GM19328 (cell line): ENCODE measurements around the gene SH3PXD2A.
"Not testable (repeated sequence)": the region's sequence is repeated elsewhere in the genome, so short reads cannot be mapped to it uniquely, and the experiment has no call there.

ENCODE experiments used
- ATAC-seq: cut with Tn5 transposase; IDR thresholded peaks from one replicate; pipeline ENCODE4 v1.9.1; 2021; ENCODE audit warnings: mild to moderate bottlenecking, moderate library complexity; ENCODE audit not compliant: unreplicated experiment

SH3PXD2A gene

DNA sequence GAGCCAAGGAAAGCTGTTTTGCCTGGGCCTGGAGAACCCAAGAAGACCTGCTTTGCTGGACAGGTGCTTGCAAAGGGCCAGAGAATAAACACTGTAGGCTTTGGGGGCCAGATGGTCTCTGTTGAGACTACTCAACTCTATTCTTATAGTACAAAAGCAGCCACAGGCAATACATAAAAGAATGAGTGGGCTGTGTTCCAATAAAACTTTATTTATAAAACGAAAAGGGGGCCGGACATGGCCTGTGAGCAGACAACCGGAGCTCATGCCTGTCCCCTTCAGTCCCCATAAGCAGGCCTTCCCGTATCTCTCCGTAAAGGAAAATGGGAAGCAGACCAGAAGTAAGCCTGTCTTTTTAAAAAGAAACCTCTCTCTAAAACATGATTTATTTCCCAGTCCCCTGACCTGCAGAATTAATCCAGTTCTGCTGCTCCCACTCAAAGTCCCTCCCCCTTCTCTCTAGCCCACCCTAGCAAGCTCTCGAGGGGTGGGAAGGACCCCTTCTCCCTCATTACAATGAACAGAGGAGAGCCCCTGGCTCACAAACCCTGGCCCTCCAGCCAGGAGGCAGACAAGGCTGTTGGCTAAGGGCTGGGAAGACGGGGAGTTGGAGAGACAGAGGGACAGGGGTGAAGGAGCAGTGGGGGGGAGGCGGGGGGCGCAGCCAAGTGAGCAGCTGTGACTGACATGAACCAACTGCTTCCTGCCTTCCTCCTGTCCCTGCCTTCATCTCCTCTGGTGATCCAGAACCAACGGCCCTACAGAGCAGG is 184.1 kb downstream of the SH3PXD2A start:
- no peak for ATAC-seq

DNA sequence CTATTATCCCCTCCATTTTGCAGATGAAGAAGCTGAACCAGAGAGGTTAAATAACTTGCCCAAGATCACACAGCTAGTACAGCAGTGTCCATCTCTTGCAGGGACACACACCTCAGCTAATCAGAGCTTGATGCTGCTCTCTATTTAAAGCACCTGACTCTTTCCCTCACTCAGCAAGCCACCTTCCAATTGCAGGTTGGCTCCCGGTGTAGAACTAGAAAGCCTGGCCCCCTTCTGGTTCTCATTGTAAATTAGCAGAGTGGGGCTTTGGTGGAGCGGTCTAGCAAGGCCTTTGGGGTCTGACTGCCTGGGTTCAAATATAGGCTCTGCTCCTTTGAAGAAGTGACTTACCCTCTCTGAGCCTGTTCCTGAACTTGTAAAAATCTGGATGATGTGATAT is 185.4 kb downstream of the SH3PXD2A start:
- no peak for ATAC-seq

DNA sequence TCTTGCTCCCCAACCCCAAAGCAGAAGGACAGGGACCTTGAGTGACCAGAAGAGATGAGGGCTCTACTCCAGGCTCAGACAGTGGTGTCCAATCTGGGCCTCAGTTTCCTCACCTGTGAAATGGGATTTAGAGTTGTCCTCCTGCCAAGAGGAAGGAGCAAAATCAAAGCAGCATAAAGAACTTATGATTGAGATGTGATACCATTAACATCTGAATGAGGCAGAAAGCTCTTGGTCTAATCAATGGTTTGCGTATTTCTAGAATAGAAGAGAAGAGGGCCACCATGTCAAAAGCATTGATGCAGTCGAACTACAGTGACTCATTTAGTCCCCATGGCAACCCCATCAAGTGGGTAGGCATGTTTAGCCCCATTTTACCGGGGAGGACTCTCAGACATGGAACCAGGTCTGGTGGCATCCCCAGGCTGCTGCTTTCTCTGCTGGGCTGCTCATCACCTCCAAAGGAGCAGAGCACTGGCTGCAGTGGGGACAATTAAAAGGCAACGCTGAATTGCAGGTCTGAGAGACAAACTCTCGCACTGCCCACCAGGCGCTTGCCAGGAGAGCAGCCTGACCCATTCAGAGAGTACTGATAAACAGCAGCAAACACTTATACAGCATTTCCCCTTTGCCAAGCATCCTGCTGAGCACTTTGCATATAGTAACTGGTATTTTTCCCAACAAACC is 186.0 kb downstream of the SH3PXD2A start:
- ATAC-seq, result no peak

DNA sequence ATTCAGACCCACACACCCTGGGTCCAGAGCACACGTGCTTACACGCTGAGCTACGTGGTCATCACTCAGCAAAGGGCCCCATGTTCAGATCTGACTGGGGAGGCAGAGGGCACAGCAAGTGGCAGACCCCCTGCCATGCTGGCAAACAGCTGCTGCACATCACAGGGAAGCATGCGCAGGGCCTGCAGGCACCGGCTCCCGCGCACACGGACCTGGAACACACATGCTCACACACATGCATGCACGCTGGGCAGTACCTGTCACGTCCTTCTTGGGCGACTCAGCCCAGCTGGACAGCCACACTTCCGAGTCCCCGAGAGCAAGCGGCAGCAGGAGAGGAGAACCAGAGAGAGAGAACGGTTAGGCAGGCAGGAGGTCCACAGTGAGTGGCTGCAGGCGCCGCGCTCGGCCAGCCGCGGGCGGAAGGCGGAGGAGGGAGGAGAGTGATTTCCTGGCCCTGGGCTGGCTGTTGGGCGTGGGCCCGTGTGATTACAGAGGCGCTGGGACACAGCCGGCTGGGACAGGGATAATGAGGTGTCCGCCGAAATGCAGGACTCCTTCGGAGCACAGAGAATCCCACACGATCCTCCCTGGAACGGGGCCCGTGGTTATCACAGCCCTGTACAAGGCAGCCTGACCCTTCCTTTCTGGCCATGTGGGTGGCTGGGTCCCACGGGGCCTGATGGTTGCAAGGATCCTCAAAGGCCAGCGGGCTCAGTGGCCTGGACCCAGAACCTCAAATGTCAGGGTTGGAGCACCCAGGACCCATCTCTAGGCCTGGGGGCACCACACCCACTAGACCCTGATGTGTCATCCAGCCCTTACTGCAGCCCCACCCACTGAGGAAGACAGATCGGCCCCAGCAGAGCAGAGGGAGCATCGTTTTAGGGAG is 186.8 kb downstream of the SH3PXD2A start:
- ATAC-seq, result no peak

DNA sequence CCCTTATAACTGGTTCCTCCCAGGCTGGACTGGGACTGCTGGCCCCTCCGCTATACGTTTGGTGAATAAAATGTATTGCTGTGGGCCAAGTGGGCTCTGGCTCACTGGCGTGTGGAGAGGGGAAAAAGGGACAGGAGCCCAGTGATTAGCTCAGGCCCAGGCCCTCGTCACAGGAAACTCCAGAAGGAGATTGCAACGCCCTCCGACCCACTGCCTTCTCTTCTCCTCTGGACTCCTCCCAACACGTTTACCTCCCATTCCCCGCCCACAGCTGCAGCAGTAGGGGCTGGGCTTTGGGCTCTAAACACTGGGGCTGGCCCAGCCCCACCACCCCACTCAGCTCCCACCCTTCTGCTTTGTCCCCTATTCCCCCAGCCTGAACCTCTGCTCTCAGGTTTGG is 188.0 kb downstream of the SH3PXD2A start:
- no peak for ATAC-seq

DNA sequence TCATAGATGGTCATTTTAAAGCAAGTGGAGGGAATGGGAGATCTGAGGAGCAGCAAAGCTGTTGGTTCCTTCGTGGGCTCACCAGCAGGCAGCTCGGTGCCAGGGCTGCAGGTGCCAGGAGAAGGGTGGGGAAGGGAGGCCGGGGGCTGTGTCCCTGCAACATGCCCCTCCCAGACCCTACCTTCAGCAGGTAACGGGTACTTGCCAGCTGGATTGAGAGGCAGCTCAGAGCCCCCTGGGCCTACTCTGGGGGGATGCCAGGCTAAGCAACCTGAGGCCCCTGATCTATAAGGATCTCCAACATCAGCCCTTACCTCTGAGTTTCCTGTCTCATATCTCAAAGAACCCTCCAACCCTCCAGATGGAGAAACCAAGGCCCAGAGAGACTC is 188.6 kb downstream of the SH3PXD2A start:
- no peak for ATAC-seq

DNA sequence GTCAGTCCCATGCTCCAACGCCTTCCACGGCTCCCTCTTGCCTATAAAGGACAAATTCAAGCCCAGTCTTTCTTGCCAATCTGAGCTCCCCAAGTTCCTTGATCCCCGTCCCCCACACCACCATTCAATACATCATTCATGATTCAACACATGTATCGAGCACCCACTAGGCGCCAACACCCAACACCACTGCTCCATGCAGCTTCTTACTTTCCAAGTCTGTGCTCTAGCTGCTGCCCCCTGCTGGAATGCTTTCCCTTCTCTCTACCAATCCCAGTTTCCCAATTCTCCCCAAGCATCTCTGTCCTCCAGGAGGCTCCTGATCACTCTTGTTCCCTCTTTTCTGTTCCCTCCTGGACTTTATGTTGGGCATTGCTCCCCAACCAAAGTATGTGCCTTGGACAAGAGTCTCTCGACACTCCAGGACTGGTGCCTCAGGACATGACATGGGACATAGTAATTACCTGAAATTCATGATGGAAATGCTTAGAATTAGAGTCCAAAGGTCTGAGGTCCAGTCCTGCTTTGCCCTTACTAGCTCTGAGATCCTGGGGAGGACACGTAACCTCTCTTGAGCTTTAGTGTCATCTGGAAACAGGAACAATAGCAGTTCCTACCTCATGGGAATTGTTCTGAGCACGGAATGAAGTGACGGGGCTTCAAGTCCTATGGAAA is 189.2 kb downstream of the SH3PXD2A start:
- no peak for ATAC-seq

DNA sequence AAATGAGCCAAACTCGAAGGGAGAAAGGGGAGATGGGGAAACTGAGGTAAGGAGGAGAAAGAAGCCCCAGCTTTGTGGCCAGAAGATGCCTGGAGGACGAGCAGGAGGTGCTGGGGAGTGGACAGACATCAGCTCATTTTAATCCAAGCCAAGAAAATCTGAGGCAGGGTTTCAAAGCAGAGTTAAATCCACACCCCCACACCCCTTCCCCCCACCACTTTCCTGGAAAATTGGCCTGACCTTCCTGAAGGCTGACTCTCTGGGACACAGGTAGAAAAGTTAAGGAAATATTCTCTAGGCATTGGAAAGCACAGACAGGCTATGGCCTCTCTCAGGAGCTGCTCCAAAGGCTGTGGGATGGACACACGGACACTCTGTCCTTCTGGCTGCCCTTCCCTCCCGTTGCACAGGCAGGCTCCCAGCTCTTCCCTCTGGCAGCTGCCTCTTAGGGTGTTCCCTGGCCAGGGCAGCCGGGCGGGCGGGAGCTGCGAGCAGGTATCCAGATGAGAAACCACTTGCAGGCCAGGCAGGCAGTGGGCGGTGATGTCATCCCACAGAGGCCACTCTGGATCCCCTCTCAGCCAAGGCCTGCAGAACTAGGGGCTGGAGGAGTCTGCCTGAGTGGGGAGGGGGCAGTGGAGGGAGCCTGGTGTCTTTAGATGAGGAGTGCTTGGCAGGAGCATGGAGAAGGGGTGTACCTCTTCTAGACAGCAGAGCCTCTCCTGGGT is 190.1 kb downstream of the SH3PXD2A start:
- no peak for ATAC-seq

DNA sequence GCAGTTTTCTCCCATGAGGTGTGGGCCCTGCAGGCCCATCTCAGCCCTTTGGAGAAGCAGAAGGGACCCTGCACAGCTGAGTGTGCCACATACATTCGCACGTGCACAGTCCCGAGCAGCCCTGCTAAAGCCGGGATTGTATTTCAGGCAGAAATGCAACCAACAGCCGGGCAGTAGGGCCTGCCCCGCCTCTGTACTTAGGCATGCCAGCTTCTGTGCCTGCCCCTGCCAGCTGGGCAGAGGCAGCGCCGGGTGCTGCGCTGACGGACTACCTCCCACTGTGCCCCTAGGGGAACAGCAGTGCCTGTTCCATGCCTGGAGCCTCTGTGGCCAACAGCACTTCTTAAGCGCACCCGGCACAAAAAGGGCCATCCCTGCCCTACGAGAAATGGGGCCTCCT is 191.6 kb downstream of the SH3PXD2A start:
- no peak for ATAC-seq

DNA sequence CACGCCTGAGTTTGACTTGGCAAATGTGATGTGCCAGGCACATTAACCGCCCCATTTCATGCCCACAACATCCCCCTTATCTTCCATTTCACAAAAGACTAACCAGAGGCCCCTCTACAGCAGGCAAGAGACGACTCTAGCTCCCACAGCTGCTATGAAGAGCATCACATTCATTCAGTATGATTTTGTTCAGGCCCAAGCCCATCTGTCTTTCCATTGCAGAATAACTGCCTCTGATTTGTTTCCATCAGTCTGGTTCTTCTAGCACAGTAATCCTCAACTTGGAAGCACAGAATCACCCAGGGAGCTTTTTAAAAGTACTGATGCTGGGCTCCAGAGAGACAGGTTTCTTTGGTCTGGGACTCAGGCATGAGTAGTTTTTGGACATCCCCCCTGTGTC is 192.1 kb downstream of the SH3PXD2A start:
- no peak for ATAC-seq

DNA sequence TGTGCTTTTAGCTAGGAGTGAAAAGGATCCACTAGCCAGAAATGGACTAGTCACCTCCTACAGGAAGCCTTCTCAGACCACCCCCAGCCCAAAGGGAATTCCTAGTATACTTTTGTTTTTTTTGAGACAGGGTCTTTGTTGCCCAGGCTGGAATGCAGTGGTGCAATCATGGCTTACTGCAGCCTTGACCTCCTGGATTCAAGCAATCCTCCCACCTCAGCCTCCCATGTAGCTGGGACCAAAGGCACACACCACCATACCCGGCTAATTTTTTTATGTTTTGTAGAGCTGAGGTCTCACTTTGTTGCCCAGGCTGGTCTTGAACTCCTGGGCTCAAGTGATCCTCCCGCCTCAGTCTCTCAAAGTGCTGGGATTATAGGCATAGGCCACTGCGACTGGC is 192.7 kb downstream of the SH3PXD2A start:
- not testable (repeated sequence) for ATAC-seq

DNA sequence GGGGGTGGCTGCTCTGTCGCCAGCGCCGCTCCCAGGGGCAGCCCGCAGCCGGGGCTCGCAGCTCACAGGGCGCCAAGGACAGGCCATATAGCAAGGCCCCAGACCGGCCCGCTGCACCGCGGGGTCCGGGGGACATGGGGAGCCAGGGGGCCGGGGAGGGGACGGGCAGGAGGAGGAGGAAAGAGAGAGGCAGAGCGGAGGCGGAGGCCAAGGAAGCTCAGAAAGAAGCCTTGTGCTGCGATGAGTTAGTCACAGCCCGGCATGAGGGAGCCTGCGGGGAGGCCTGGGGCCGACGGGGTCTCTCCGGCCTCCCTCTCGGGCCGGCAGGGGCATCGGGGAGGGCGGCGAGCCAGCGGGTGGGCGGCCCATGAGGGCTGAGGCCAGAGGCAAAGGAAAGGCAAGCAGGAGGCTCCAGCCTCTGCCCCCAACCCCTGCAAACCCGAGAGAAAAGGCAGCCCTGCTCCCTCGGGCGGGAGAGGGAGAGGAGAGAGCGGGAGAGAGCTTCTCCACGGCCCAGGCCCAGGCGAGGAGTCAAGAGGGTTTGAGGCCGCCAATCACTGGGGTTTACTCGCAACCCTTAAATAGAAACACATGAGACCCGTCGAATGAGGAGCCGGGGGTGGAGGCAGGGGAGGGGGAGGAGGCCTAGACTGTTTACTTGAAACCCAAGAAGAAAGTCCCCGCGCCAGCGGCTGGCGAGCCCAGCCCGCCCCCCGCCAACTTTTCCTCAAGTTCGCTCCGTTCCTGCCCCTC is 194.0 kb downstream of the SH3PXD2A start:
- no peak for ATAC-seq

DNA sequence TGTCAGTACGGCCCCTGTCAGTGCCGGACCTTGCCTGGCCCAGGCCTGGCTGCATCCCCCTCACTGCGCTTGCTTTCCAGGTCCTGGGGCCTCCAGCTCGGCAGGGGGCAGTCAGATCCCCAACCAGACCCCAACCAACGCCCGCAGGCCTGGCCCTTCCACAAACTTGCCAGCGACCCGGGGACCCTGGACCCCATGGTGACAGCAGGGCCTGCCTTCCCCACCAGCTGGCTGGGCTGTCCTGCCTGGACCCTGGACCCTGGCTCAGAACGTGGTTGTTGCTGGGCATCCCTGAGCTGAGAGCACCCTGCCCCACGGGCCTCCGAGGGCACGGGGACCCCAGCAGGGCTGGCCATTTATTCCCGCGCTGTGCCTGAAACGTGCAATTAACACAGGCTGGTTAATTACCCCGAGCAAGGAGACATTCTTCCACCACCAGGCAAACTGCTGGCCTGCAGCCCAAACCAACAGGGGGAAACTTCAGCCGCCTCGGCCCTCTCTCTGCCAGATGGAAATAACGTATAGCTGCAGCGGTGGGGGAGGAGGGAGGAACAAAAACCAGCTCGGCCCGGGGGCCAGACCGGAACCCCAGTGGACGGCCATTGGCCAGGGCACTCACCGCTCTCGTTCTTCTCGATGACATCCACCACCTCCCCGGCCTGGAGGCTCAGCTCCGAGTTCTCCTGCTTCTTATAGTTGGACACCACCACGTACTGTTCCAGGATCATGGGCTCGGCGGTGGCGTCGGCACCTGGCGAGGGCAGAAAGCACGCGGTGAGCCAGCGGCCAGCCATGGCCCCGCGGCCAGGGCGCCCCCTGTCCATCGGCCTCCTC is 194.8 kb downstream of the SH3PXD2A start:
- ATAC-seq, result peak; percentile 22

DNA sequence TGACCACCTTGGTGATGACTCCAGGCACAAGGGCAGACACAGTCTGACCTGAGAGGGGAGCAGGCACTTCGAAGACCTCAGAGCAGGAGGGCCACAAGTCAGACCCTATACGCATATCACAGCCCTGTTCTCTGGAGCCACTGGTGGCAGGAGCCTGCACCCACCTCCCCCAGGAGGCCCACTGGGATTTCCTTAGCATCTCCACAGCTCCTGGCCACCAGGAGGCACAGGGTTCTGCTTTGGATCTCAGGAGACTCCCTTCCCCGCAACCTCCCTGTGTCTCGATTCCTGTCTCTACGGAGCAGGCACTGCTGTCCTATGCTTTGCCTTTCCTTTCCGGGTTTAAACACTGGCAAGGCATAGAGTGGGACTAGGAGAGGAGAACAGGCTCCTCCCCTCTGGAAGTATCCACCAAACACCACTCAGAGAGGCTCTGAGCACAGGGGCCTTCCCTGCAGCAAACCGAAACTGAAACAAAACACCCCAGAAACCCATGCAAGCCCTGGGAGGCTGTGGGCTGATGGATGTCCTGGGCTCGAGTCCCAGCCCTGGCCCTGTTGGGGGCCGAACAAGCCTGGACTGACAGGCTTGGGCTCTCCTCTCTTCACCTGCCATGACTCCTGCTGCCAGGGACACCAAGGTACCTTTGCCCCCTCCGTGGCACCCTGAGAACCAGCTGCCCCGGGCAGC is 195.6 kb downstream of the SH3PXD2A start:
- peak; percentile 82 for ATAC-seq

DNA sequence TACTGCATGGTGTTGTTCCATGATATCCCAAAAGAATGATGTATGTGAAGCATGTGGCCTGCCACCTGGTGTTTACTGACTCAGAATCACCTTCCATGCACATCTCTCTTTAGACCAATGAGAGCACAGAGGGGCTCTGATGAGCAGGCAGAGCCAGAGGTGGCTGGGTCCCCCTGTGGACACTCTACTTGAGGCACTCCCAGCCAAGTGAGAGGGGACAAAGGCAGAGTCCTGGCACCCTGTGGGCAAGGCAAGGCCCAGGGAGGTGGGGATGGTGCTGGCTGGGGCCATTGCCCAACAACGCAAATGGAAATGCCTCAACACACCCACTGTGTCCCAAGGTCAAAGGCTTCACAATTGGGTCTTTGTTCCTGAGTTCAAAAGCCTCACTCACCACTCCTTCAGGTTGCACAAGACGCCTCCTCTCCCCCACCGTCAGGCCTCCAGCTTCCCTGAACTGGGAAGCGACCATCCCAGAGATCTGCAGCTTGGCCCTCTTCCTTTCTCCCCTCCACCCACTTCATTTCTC is 197.3 kb downstream of the SH3PXD2A start:
- no peak for ATAC-seq

DNA sequence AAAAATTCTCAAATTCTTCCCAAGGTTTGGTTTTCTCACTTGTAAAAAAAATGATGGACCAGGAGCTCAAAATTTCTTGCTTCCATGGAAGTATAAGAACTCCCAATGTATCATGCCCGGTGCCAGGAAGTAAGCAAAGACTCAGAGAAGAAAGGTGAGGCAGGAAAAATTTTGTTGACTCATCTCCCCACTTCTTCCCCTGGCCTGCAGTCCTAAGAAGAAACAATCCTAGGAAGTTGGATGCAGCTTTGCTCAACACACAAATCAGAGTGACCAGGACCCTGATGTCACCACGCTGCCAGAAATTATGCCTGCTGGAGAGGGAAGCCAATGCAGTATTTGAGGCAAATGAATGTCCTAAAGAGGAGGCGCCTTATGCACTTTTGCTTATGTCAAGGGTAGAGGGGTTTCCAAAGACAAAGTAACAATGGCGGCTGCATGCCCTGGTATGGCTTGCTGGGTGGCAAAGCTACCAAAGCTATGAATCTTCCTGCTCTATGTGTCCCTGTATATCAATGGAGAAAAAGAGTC is 198.2 kb downstream of the SH3PXD2A start:
- ATAC-seq, result no peak

DNA sequence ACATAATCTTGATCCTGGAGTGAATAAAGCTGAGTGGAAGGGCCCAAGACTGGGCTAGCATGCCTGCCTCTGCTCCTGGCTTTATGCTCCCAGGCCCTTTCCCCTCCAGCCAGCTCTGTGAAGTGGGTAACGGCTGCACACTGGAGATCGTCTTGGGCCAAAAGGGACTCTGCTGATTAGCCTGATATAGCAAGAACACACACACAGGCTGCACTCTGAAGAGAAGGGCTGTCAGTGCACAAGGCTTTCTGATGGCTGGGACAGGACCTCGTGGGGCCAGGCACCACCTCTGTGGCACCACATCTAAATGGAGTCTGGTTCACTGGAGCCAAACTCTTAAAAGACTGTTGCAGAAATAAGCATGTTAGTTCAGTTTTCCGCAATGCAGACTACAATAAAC is 200.5 kb downstream of the SH3PXD2A start:
- no peak for ATAC-seq

DNA sequence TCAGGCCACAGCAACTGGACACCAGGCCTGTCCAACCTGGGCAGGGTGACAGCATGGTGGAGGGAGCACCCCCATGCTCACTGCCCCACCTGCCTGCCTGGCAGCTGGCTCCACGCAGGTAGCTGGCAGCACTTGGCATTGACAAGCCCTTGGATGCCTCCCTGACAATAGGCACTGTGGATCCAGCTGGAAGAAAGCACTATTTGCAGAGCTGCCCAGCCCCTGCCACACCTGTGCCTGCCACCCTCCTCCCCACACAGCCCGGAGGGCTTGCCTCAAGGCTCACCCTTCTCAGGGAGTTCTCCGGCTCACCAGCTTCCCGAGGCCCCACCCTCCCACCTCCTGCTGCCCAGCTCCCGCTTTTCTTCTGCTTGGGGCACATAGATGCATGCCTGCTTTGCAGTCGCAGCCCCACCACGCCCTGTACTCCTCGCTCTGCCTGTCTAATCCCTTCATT is 201.8 kb downstream of the SH3PXD2A start:
- ATAC-seq, result no peak
